GM19043 (cell line): ENCODE measurements around the gene B9D1.

Experiments
- ATAC-seq: cut with Tn5 transposase; IDR thresholded peaks from one replicate; pipeline ENCODE4 v1.9.1; 2021; ENCODE audit warnings: low read depth; ENCODE audit not compliant: unreplicated experiment

B9D1 gene

GRCh38 chr17:19308398-19308797 is 54.1 kb downstream of the B9D1 start:
- ATAC-seq: no peak

GRCh38 chr17:19307521-19307920 is 55.0 kb downstream of the B9D1 start:
- no peak for ATAC-seq

GRCh38 chr17:19306160-19307111 is 56.1 kb downstream of the B9D1 start:
- ATAC-seq: peak; percentile 75

- no peak for ATAC-seq
These were observed 56.8 kb downstream of the B9D1 start for GRCh38 chr17:19305761-19306159.

GRCh38 chr17:19305256-19305655 is 57.3 kb downstream of the B9D1 start:
- no peak for ATAC-seq

GRCh38 chr17:19304751-19305150 is 57.8 kb downstream of the B9D1 start:
- no peak for ATAC-seq

- ATAC-seq: no peak
These were observed 58.3 kb downstream of the B9D1 start for GRCh38 chr17:19304209-19304608.

GRCh38 chr17:19303367-19303776 is 59.2 kb downstream of the B9D1 start:
- no peak for ATAC-seq

- ATAC-seq: no peak
These were observed 59.7 kb downstream of the B9D1 start for GRCh38 chr17:19302791-19303331.

- no peak for ATAC-seq
These were observed 60.5 kb downstream of the B9D1 start for GRCh38 chr17:19301973-19302372.

- no peak for ATAC-seq
These were observed 61.1 kb downstream of the B9D1 start for GRCh38 chr17:19301274-19301951.

GRCh38 chr17:19299866-19300265 is 62.7 kb downstream of the B9D1 start:
- no peak for ATAC-seq

- ATAC-seq: no peak
These were observed 63.2 kb downstream of the B9D1 start for GRCh38 chr17:19299214-19299747.

GRCh38 chr17:19298569-19299213 is 63.8 kb downstream of the B9D1 start:
- no peak for ATAC-seq

- ATAC-seq: no peak
These were observed 65.4 kb downstream of the B9D1 start for GRCh38 chr17:19296786-19297778.

- ATAC-seq: no peak
These were observed 66.9 kb downstream of the B9D1 start for GRCh38 chr17:19295473-19296135.

GRCh38 chr17:19294443-19294842 is 68.1 kb downstream of the B9D1 start:
- ATAC-seq: no peak
